ENCODE measurements around the gene OR10X1. TPM values are rescaled to one million over a fixed set of nuclear protein-coding genes. Genes with fewer than 3 reads are reported as not detected.

Gene OR10X1, protein sequence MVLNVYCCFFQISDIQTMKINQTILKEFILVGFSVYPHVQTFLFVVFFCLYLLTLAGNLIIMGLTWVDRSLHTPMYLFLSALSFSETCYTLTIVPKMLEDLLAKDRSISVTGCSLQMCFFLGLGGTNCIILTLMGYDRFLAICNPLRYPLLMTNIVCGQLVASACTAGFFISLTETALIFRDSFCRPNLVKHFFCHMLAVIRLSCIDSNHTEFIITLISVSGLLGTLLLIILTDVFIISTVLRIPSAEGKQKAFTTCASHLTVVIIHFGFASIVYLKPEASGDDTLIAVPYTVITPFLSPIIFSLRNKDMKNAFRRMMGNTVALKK
- total RNA-seq (not detected), polyA plus RNA-seq (not detected)
- long read RNA-seq, donor 1: 0 reads
- long read RNA-seq, donor 2: 0 reads
- long read RNA-seq, donor 3: 0 reads

DNA sequence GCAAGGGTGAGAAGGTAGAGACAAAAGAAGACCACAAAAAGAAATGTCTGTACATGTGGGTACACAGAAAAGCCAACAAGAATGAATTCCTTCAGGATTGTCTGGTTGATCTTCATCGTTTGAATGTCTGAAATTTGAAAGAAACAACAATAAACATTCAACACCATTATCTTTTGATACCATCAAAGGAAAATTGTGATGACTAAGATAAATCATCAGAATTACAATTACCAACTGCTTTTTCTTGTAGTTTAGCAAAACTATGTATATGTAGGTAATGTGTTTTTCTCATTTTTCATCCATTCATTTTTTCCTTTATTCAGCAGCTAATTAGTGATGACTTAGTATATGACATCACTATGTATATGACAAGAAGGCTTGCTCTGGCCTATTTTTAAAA, at the start of gene OR10X1:
TSS of gene OR10X1 (minus strand) at position 167 of the 400 bp plus-strand sequence. CDS start at position 167, 0 bp downstream.
- no peak for DNase-seq
- no peaks in the 10 kb centered on the region for H3K9me3 ChIP-seq
- H3K4me1 ChIP-seq (ENCODE audit: insufficient read depth): no peaks in the 10 kb centered on the region
- H3K36me3 ChIP-seq: no peaks in the 10 kb centered on the region
- TF ChIP-seq POLR2A (IDR thresholded peaks at IDR 0.05): no peak
- TF ChIP-seq EP300 (IDR thresholded peaks at IDR 0.05): no peak
- TF ChIP-seq, protein P1, sequence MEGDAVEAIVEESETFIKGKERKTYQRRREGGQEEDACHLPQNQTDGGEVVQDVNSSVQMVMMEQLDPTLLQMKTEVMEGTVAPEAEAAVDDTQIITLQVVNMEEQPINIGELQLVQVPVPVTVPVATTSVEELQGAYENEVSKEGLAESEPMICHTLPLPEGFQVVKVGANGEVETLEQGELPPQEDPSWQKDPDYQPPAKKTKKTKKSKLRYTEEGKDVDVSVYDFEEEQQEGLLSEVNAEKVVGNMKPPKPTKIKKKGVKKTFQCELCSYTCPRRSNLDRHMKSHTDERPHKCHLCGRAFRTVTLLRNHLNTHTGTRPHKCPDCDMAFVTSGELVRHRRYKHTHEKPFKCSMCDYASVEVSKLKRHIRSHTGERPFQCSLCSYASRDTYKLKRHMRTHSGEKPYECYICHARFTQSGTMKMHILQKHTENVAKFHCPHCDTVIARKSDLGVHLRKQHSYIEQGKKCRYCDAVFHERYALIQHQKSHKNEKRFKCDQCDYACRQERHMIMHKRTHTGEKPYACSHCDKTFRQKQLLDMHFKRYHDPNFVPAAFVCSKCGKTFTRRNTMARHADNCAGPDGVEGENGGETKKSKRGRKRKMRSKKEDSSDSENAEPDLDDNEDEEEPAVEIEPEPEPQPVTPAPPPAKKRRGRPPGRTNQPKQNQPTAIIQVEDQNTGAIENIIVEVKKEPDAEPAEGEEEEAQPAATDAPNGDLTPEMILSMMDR (IDR thresholded peaks at IDR 0.05): no peak
- H3K4me3 ChIP-seq: no peak within 1 kb of the TSS
- no peak within 1 kb of the TSS for H3K27ac ChIP-seq
- intact Hi-C loops (cut with DNase I): no loop called here
- 82 to 95% (median 89%) methylated on average over 1 of the region's 1 CpG for WGBS, 3 donors
- H3K27me3 ChIP-seq: no peaks in the 10 kb centered on the region

DNA sequence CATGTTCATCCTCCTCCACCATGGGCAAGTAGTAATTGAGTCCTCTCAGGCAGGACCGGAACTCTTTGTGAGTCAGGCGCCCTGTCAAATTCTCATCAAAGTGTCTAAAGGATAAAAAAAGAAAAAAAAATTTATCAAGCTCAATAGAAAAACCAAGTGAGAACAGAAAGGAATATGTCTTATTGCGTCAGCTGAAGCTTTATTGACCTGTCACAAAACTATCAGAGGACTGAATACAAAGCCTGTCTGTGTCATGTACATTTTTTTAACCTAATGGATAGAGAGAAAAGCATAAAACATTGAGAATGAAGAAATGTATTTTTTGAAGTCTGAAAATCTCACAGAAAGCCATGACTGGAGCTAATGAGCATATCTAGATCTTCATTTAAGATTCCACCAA, 34.1 kb upstream of the OR10X1 start:
- no peaks in the 10 kb centered on the region for H3K4me1 ChIP-seq (ENCODE audit: insufficient read depth)
- no peaks in the 10 kb centered on the region for H3K27me3 ChIP-seq
- no peaks in the 10 kb centered on the region for H3K36me3 ChIP-seq
- intact Hi-C loops (cut with DNase I): no loop called here
- H3K9me3 ChIP-seq: no peaks in the 10 kb centered on the region
- WGBS, 3 donors: 93 to 96% (median 95%) methylated on average over 3 of the region's 3 CpGs
- TF ChIP-seq, protein P1 (IDR thresholded peaks at IDR 0.05): no peak
- TF ChIP-seq EP300 (IDR thresholded peaks at IDR 0.05) (no peak), POLR2A (IDR thresholded peaks at IDR 0.05) (no peak)
- no peak overlapping the region for H3K27ac ChIP-seq
- no peak for DNase-seq
- H3K4me3 ChIP-seq: no peak overlapping the region

DNA sequence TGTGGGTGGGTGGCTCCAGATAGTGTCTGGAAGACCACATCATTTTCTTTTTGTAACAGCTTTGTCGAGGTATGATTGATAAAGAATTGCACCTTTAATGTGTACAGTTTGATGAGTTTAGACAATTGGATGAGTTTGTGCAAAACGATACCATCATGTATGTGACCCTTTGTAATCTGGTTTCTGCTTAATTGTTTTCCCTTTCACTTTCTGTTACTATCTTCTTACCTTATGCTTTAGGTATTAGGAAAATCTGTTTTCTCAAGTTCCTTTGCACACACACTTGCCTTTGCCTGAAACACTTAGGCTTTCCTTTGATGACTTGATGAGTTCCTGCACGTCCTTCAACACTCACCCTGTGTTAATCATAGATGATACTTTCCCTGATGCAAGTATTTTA, 32.2 kb upstream of the OR10X1 start:
- TF ChIP-seq, protein P1 (IDR thresholded peaks at IDR 0.05): no peak
- TF ChIP-seq EP300 (IDR thresholded peaks at IDR 0.05): no peak
- H3K4me1 ChIP-seq (ENCODE audit: insufficient read depth): no peaks in the 10 kb centered on the region
- H3K4me3 ChIP-seq: no peak overlapping the region
- no peaks in the 10 kb centered on the region for H3K9me3 ChIP-seq
- 48 to 54% (median 52%) methylated on average over 3 of the region's 3 CpGs for WGBS, 3 donors
- no peak overlapping the region for H3K27ac ChIP-seq
- DNase-seq: no peak
- no peaks in the 10 kb centered on the region for H3K27me3 ChIP-seq
- intact Hi-C loops (cut with DNase I): no loop called here
- H3K36me3 ChIP-seq: no peaks in the 10 kb centered on the region

DNA sequence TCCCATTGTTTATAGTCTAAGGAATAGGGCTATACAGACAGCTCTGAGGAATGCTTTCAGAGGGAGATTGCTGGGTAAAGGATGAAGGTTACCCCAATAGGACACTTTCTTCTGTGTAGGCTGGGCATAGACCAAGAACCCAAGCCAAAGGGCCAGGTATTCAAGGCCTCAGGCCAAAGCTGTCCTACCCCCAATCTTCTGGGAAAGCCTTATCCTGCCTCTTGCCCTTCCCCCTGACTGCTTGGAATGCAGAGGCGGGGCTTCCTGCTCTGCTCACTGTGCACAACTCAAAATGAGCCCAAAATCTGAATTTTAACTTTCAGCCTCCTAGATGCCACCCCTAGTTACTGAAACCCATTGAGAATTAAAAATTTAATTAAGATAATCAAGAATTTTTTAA, 27.6 kb upstream of the OR10X1 start:
- H3K27me3 ChIP-seq: no peaks in the 10 kb centered on the region
- no peaks in the 10 kb centered on the region for H3K36me3 ChIP-seq
- H3K4me3 ChIP-seq: no peak overlapping the region
- intact Hi-C loops (cut with DNase I): no loop called here
- no peak overlapping the region for H3K27ac ChIP-seq
- no peak for DNase-seq
- TF ChIP-seq POLR2A (IDR thresholded peaks at IDR 0.05): no peak
- no peak for TF ChIP-seq EP300 (IDR thresholded peaks at IDR 0.05)
- TF ChIP-seq, protein P1 (IDR thresholded peaks at IDR 0.05): no peak
- no peaks in the 10 kb centered on the region for H3K9me3 ChIP-seq
- H3K4me1 ChIP-seq (ENCODE audit: insufficient read depth): no peaks in the 10 kb centered on the region
- WGBS, 3 donors: 80 to 96% (median 88%) methylated on average over 1 of the region's 1 CpG
